Measurements from ENCODE around the gene APLF.
"Not testable (repeated sequence)": the region's sequence is repeated elsewhere in the genome, so short reads cannot be mapped to it uniquely, and the experiment has no call there.

The APLF gene

DNA sequence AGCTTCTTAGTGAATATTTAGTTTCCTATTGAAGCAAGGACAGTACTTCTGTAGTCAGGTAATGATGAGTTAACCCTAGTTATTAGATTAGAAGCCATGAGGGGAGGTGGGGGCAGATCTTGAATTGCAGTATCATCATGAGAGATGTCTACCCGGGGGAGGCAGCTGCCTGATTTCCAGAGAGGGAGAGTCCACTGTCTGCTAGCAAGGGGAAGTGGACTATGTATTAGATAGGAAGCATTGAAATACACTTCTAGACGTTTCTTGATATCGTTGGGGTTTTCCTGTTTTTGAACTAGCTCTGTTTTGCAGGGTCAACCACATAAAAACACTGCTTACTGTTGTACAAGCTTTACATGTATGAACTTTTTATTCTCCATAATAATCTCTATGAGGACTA, 38.8 kb downstream of the APLF start:
- no peak overlapping the region for H3K4me3 ChIP-seq (ENCODE audit: low read depth, low read length)
- no peaks in the 10 kb centered on the region for H3K79me2 ChIP-seq (ENCODE audit: control insufficient read depth, insufficient read depth, low read length, unreplicated experiment)
- no peak overlapping the region for H3K27ac ChIP-seq (ENCODE audit: low read depth, low read length)
- H2AFZ ChIP-seq (ENCODE audit: low read length, unreplicated experiment): no peak overlapping the region
- no peaks in the 10 kb centered on the region for H3K4me1 ChIP-seq (ENCODE audit: control insufficient read depth, insufficient read depth, low read length, unreplicated experiment)
- no peaks in the 10 kb centered on the region; the same call in 1 of the 2 replicates for H3K36me3 ChIP-seq (ENCODE audit: insufficient read depth, low read length)
- no peaks in the 10 kb centered on the region for H3K27me3 ChIP-seq (ENCODE audit: insufficient read depth, low read length)

DNA sequence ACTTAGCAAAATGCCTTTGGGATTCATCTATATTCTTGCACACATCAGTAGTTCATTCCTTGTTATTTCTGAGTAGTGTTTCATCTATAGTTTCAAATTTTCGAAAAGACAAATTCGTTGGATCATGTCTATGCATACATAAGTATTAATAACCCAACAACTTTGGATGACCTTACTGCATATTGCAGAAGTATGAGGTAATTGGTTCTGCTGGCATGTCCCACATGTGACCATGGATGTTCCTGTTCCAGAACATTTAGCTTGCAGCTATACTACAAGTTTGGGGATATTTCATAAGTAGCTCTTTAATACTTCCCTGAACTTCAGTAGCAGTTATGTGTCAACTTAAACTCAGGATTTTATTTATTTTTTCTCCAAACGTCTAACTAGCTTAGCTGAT, 44.9 kb downstream of the APLF start:
- Histone ChIP-seq H3K27ac (ENCODE audit: low read depth, low read length) (no peak overlapping the region), H3K79me2 (ENCODE audit: control insufficient read depth, insufficient read depth, low read length, unreplicated experiment) (no peaks in the 10 kb centered on the region), H3K4me3 (ENCODE audit: low read depth, low read length) (no peak overlapping the region), H3K4me1 (ENCODE audit: control insufficient read depth, insufficient read depth, low read length, unreplicated experiment) (no peaks in the 10 kb centered on the region), H2AFZ (ENCODE audit: low read length, unreplicated experiment) (no peak overlapping the region), H3K27me3 (ENCODE audit: insufficient read depth, low read length) (no peaks in the 10 kb centered on the region), H3K36me3 (ENCODE audit: insufficient read depth, low read length) (no peaks in the 10 kb centered on the region; the same call in 1 of the 2 replicates)

DNA sequence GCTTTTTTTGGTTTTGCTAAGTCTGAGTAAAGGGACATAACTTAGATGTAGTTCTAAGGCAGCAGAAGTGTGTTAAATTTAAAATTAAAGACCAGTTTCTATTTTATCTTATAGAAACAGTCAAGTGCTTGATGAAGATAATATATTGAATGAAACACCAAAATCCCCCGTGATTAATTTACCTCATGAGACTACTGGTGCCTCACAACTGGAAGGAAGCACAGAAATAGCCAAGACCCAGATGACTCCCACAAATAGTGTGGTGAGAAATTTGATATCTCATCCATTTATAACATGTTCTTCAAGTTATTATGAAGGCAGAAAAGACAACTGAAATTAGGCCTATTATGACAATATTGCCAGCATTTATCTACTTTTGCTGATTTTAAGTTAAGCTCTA, 45.6 kb downstream of the APLF start:
- Histone ChIP-seq H3K4me3 (ENCODE audit: low read depth, low read length) (no peak overlapping the region), H3K36me3 (ENCODE audit: insufficient read depth, low read length) (no peaks in the 10 kb centered on the region; the same call in 1 of the 2 replicates), H3K27ac (ENCODE audit: low read depth, low read length) (no peak overlapping the region), H2AFZ (ENCODE audit: low read length, unreplicated experiment) (no peak overlapping the region), H3K27me3 (ENCODE audit: insufficient read depth, low read length) (no peaks in the 10 kb centered on the region), H3K4me1 (ENCODE audit: control insufficient read depth, insufficient read depth, low read length, unreplicated experiment) (no peaks in the 10 kb centered on the region), H3K79me2 (ENCODE audit: control insufficient read depth, insufficient read depth, low read length, unreplicated experiment) (no peaks in the 10 kb centered on the region)

DNA sequence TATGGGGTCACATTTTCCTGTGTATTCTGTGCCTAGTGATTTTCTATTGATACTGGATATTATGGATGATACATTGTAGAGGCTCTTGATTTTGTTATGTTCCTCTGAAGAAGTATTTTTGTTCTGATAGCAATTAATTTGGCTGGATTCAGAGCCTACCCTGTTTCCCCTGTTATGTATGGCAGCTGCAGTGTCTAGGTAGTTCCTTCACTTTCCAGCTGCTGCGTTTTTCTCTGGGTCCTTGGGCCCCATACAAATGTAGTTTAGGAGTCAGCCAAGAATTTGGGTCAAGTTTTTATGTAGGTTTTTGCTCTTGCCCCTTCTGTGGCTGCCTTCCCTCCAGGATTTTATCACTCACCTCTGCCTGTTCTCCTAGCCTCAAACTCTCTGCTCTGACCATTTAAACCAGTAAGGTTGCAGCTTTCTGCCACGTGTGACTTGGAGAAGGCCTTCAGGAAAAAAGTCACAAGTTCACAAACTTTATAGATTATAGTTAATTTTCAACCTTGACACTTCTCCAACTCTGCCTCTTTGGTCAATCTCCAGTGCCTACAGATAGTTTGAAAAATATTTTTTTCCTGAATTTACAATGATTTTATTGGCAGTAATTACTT, 47.0 kb downstream of the APLF start:
- H3K4me3 ChIP-seq (ENCODE audit: low read depth, low read length): no peak overlapping the region
- no peak overlapping the region for H2AFZ ChIP-seq (ENCODE audit: low read length, unreplicated experiment)
- no peaks in the 10 kb centered on the region for H3K27me3 ChIP-seq (ENCODE audit: insufficient read depth, low read length)
- no peaks in the 10 kb centered on the region for H3K36me3 ChIP-seq (ENCODE audit: insufficient read depth, low read length)
- no peak overlapping the region for H3K27ac ChIP-seq (ENCODE audit: low read depth, low read length)
- H3K4me1 ChIP-seq (ENCODE audit: control insufficient read depth, insufficient read depth, low read length, unreplicated experiment): no peaks in the 10 kb centered on the region
- H3K79me2 ChIP-seq (ENCODE audit: control insufficient read depth, insufficient read depth, low read length, unreplicated experiment): no peaks in the 10 kb centered on the region

DNA sequence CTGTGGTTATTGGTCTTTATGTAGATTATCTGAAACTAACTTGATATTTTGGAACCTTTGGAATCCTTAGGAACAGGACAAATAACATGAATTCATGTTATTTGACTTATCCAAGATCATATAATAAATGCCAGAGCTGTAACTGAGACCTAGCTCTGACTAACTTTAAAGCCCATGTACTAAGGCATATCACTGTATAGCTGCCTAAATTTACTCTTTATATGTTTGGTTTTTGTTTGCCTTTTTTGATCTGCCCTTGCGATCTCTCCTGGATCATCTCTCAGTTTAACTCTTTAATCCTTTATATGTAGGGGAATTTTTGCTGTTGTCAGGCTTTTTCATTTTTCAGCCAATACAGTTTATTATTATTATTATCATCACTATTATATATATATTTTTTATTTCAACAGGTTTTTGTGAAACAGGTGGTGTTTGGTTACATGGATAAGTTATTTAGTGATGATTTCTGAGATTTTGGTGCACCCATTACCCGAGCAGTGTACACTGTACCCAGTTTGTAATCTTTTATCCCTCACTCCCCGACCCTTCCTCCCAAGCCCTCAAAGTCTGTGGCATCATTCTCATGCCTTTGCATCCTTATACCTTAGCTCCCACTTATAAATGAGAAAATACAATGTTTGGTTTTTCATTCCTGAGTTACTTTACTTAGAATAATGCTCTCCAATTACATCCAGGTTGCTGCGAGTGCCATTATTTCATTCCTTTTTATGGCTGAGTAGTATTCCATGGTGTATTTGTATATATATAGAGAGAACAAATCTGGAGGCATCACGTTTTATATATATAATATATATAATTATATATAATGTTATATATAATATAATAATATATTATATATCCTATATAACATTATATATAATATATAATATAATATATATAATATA, 48.9 kb downstream of the APLF start:
- Histone ChIP-seq H3K4me1 (ENCODE audit: control insufficient read depth, insufficient read depth, low read length, unreplicated experiment) (no peaks in the 10 kb centered on the region), H3K27me3 (ENCODE audit: insufficient read depth, low read length) (no peaks in the 10 kb centered on the region), H3K36me3 (ENCODE audit: insufficient read depth, low read length) (no peaks in the 10 kb centered on the region), H3K4me3 (ENCODE audit: low read depth, low read length) (no peak overlapping the region), H2AFZ (ENCODE audit: low read length, unreplicated experiment) (no peak overlapping the region), H3K79me2 (ENCODE audit: control insufficient read depth, insufficient read depth, low read length, unreplicated experiment) (no peaks in the 10 kb centered on the region), H3K27ac (ENCODE audit: low read depth, low read length) (no peak overlapping the region)

DNA sequence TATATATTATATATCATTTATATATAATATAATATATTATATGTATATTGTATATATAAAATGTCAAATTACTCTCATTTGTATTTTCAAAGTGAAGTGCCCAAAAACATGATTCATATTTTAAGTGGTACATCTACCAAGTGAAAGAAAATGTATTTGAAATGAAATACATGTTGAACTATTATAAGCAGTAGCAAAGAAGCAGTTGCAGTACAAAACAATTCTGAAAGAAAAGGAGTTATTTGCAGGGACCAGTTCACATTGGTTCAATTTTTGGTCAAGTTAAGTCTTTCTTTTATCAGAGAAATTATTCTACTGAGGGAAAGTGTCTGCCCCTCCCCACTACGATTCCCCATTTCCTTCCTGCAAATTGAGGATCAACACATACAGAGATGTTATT, 51.9 kb downstream of the APLF start:
- no peaks in the 10 kb centered on the region for H3K79me2 ChIP-seq (ENCODE audit: control insufficient read depth, insufficient read depth, low read length, unreplicated experiment)
- H3K4me1 ChIP-seq (ENCODE audit: control insufficient read depth, insufficient read depth, low read length, unreplicated experiment): no peaks in the 10 kb centered on the region
- no peak overlapping the region for H3K4me3 ChIP-seq (ENCODE audit: low read depth, low read length)
- no peak overlapping the region for H2AFZ ChIP-seq (ENCODE audit: low read length, unreplicated experiment)
- no peak overlapping the region for H3K27ac ChIP-seq (ENCODE audit: low read depth, low read length)
- H3K27me3 ChIP-seq (ENCODE audit: insufficient read depth, low read length): no peaks in the 10 kb centered on the region
- H3K36me3 ChIP-seq (ENCODE audit: insufficient read depth, low read length): no peaks in the 10 kb centered on the region

DNA sequence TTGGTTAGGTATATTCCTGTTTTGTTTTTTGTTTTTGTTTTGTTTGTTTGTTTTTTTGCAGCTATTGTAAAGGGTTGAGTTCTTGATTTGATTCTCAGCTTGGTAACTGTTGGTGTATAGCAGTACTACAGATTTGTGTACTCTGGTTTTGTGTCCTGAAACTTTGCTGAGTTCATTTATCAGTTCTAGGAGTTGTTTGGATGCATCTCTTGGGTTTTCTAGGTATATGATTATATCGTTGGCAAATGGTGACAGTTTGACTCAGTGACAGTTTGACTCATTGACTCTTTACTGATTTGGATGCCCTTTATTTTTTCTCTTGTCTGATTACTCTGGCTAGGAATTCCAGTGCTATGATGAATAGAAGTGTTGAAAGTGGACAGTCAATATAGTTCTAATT, 53.7 kb downstream of the APLF start:
- H3K4me1 ChIP-seq (ENCODE audit: control insufficient read depth, insufficient read depth, low read length, unreplicated experiment): no peaks in the 10 kb centered on the region
- no peak overlapping the region for H2AFZ ChIP-seq (ENCODE audit: low read length, unreplicated experiment)
- no peak overlapping the region for H3K4me3 ChIP-seq (ENCODE audit: low read depth, low read length)
- no peaks in the 10 kb centered on the region for H3K27me3 ChIP-seq (ENCODE audit: insufficient read depth, low read length)
- H3K36me3 ChIP-seq (ENCODE audit: insufficient read depth, low read length): no peaks in the 10 kb centered on the region
- no peaks in the 10 kb centered on the region for H3K79me2 ChIP-seq (ENCODE audit: control insufficient read depth, insufficient read depth, low read length, unreplicated experiment)
- H3K27ac ChIP-seq (ENCODE audit: low read depth, low read length): no peak overlapping the region

DNA sequence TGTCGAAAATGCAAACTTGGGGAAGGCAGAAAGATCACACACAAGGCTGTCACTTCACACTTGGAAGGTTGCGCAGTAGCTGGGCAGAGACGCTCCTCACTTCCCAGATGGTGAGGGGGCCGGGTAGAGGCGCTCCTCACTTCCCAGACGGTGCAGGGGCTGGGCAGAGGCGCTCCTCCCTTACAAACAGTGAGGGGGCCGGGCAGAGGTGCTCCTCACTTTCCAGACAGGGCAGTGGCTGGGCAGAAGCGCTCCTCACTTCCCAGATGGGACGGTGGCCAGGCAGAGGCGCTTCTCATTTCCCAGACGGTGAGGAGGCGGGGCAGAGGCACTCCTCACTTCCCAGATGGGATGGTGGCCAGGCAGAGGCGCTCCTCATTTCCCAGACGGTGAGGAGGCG, 59.6 kb downstream of the APLF start:
- H3K27me3 ChIP-seq (ENCODE audit: insufficient read depth, low read length); H3K4me1 ChIP-seq (ENCODE audit: control insufficient read depth, insufficient read depth, low read length, unreplicated experiment); H3K36me3 ChIP-seq (ENCODE audit: insufficient read depth, low read length); H3K4me3 ChIP-seq (ENCODE audit: low read depth, low read length); H2AFZ ChIP-seq (ENCODE audit: low read length, unreplicated experiment); H3K79me2 ChIP-seq (ENCODE audit: control insufficient read depth, insufficient read depth, low read length, unreplicated experiment); H3K27ac ChIP-seq (ENCODE audit: low read depth, low read length): not testable (repeated sequence)

DNA sequence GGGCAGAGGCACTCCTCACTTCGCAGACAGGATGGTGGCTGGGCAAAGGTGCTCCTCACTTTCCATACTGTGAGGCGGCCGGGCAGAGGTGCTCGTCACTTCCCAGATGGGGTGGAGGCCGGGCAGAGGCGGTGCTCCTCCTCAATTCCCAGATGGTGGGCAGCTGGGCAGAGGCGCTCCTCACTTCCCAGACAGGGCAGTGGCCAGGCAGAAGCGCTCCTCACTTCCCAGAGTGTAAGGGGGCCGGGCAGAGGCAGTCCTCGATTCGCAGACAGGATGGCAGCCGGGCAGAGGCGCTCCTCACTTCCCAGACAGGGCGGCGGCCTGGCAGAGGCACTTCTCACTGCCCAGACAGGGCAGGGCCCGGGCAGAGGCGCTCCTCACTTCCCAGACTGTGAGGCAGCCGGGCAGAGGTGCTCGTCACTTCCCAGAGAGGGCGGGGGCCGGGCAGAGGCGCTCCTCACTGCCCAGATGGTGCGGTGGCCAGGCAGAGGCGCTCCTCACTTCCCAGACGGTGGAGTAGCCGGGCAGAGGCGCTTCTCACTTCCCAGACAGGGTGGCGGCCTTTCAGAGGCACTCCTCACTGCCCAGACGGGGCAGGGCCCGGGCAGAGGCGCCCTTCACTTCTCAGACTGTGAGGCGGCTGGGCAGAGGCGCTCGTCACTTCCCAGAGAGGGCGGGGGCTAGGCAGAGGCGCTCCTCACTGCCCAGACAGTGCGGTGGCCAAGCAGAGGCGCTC, 60.1 kb downstream of the APLF start:
- not testable (repeated sequence) for H3K27me3 ChIP-seq (ENCODE audit: insufficient read depth, low read length); H2AFZ ChIP-seq (ENCODE audit: low read length, unreplicated experiment); H3K4me3 ChIP-seq (ENCODE audit: low read depth, low read length); H3K79me2 ChIP-seq (ENCODE audit: control insufficient read depth, insufficient read depth, low read length, unreplicated experiment); H3K4me1 ChIP-seq (ENCODE audit: control insufficient read depth, insufficient read depth, low read length, unreplicated experiment); H3K36me3 ChIP-seq (ENCODE audit: insufficient read depth, low read length); H3K27ac ChIP-seq (ENCODE audit: low read depth, low read length)

DNA sequence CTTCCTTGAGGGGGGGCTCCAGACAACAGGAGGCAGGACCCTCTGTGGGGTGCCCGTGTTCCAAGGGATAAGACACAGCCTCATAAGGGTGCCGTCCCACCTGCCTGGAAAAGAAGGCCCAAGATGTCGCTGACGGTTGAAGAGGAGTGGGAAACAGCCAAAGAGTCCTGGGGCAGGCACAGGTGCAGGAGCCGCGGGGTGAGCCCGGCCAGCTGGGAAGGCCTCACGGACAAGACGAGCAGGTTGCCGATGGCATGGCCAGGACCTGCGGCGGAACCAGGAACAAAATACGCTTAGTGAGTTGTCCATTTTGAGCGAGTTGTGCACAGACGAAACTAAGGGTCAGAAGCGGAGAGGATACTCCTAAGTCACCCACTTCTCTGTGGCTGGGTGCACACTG, 61.8 kb downstream of the APLF start:
- not testable (repeated sequence) for H3K27ac ChIP-seq (ENCODE audit: low read depth, low read length); H2AFZ ChIP-seq (ENCODE audit: low read length, unreplicated experiment); H3K36me3 ChIP-seq (ENCODE audit: insufficient read depth, low read length); H3K79me2 ChIP-seq (ENCODE audit: control insufficient read depth, insufficient read depth, low read length, unreplicated experiment); H3K27me3 ChIP-seq (ENCODE audit: insufficient read depth, low read length); H3K4me3 ChIP-seq (ENCODE audit: low read depth, low read length); H3K4me1 ChIP-seq (ENCODE audit: control insufficient read depth, insufficient read depth, low read length, unreplicated experiment)

Measured in ACC112 (cell line).